ENCODE data around the gene ITGB4. TPM values are rescaled to one million over a fixed set of nuclear protein-coding genes. Genes with fewer than 3 reads are reported as not detected.
"Not testable (repeated sequence)": the region's sequence is repeated elsewhere in the genome, so short reads cannot be mapped to it uniquely, and the experiment has no call there.

The ITGB4 gene
- total and polyA plus RNA-seq, 2 of the 13 experiments (the other 11 are each of a cell fraction or from before 2014, with no cell fraction given) = 6.9 to 14.5 TPM

DNA sequence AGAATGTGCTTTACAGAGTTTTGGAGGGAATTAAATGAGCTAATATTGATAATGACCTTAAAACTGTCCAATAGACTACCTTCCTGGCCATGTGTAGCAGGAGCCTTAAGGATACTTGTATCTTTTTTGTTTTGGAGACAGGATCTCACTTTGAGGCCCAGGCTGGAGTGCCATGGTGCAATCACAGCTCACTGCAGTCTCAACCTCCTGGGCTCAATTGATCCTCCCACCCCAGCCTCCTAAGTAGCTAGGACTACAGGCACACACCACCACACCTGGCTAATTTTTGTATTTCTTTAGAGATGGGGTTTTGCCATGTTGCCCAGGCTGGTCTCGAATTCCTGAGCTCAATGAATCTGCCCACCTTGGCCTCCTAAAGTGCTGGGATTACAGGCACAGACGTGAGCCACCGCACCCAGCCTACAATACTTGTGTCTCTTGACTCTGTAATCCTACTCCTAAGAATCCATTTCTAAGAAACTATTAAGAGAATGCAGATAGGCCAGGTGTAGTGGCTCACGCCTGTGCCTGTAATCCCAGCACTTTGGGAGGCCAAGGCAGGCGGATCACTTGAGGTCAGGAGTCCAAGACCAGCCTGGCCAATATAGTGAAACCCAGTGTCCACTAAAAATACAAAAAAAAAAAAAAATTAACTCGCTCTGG lies 38.9 kb downstream of the ITGB4 start:
- intact Hi-C loops (cut with micrococcal nuclease; ENCODE audit: unreplicated experiment); H3K9ac ChIP-seq (ENCODE audit: insufficient read depth, low read depth, low read length); H3K27ac ChIP-seq (ENCODE audit: extremely low read length, insufficient read depth, low read length); H3K79me2 ChIP-seq (ENCODE audit: insufficient read depth, low read length); DNase-seq (ENCODE audit: low spot score); FAIRE-seq; H3K36me3 ChIP-seq (replicated peaks in 1 of 2; ENCODE audit: control insufficient read depth in 1 of 2, insufficient read depth in 2 of 2, low read length in 2 of 2); H4K20me1 ChIP-seq (ENCODE audit: insufficient read depth, low read length); H3K9me3 ChIP-seq (ENCODE audit: low read length); BruUV-seq (replicated peaks); H2AFZ ChIP-seq (ENCODE audit: low read length); CTCF ChIA-PET (ENCODE audit: low intra/inter-chr PET ratio, low total read pairs); ATAC-seq; H3K4me3 ChIP-seq (replicated peaks in 1 of 3; ENCODE audit: insufficient read depth in 1 of 3, low read depth in 2 of 3, low read length in 3 of 3); H3K27me3 ChIP-seq (ENCODE audit: control insufficient read depth in 1 of 2, insufficient read depth in 2 of 2, low read length in 2 of 2); H3K4me2 ChIP-seq (ENCODE audit: low read depth, low read length): not testable (repeated sequence)
- in situ Hi-C loops (cut with HindIII; ENCODE audit: extremely low pct_ligation_motif_present, low pct_unique_long_range_greater_than_20kb) = loop anchor here (10.0 kb wide), 1 partner anchor 145 kb away; no protein-coding TSS in a partner anchor
- peaks cover 61% of the 10 kb centered on the region for H3K4me1 ChIP-seq (ENCODE audit: insufficient read depth, low read length)
- POLR2A ChIA-PET = interaction anchor here (0.6 to 8.2 kb wide), 5 partner anchors 10 to 96 kb away, joined by 3 to 390 read pairs (median 3); a partner anchor contains a TSS
- 96% methylated on average over 6 of the region's 6 CpGs for WGBS (ENCODE audit: low lambda C conversion rate)

GRCh38 chr17:75762513-75763268 lies 41.4 kb downstream of the ITGB4 start:
- no peaks in the 10 kb centered on the region for H3K79me2 ChIP-seq (ENCODE audit: insufficient read depth, low read length)
- no peak overlapping the region for H3K4me3 ChIP-seq (replicated peaks in 1 of 3; ENCODE audit: insufficient read depth in 1 of 3, low read depth in 2 of 3, low read length in 3 of 3)
- no peaks in the 10 kb centered on the region for H3K27me3 ChIP-seq (ENCODE audit: control insufficient read depth in 1 of 2, insufficient read depth in 2 of 2, low read length in 2 of 2)
- H3K27ac ChIP-seq (ENCODE audit: extremely low read length, insufficient read depth, low read length) = peak overlapping the region; percentile 16
- 0 out of 2 replicates have a peak overlapping the region, but pooled peaks have one; percentile 94 for H3K4me2 ChIP-seq (ENCODE audit: low read depth, low read length)
- ChIA-PET POLR2A (interaction anchor here (1.1 to 8.2 kb wide), 5 partner anchors 8 to 93 kb away, joined by 3 to 390 read pairs (median 28); partner anchors contain the start of gene WBP2), CTCF (ENCODE audit: low intra/inter-chr PET ratio, low total read pairs) (no interaction called here)
- no peaks in the 10 kb centered on the region for H4K20me1 ChIP-seq (ENCODE audit: insufficient read depth, low read length)
- in situ Hi-C loops (cut with HindIII; ENCODE audit: extremely low pct_ligation_motif_present, low pct_unique_long_range_greater_than_20kb) = no loop called here
- H2AFZ ChIP-seq (ENCODE audit: low read length) = no peak overlapping the region
- DNase-seq (ENCODE audit: low spot score) = no peak
- intact Hi-C loops (cut with micrococcal nuclease; ENCODE audit: unreplicated experiment) = no loop called here
- FAIRE-seq = no peak
- ATAC-seq = no peak
- no peaks in the 10 kb centered on the region for H3K36me3 ChIP-seq (replicated peaks in 1 of 2; ENCODE audit: control insufficient read depth in 1 of 2, insufficient read depth in 2 of 2, low read length in 2 of 2)
- H3K9me3 ChIP-seq (ENCODE audit: low read length) = no peaks in the 10 kb centered on the region
- no peak overlapping the region for H3K9ac ChIP-seq (ENCODE audit: insufficient read depth, low read depth, low read length)
- peaks cover 56% of the 10 kb centered on the region for H3K4me1 ChIP-seq (ENCODE audit: insufficient read depth, low read length)
- WGBS (ENCODE audit: low lambda C conversion rate) = 93% methylated on average over 27 of the region's 27 CpGs
- BruUV-seq (replicated peaks) = no TSS peak
- TF ChIP-seq ZNF713 (CRISPR knock-in tag; IDR thresholded peaks at IDR 0.05) (no peak), ZNF558 (CRISPR knock-in tag; IDR thresholded peaks at IDR 0.05; ENCODE audit: borderline replicate concordance) (no peak), ATRX (CRISPR knock-in tag; IDR thresholded peaks at IDR 0.05; ENCODE audit: borderline replicate concordance) (no peak), KLF13 (CRISPR knock-in tag; IDR thresholded peaks at IDR 0.05) (no peak), HNRNPL (IDR thresholded peaks at IDR 0.05; ENCODE audit: low read depth, low read length) (0 out of 2 replicates have a peak, but pooled peaks have one; percentile 55), MXD4 (CRISPR knock-in tag; IDR thresholded peaks at IDR 0.05) (no peak), E2F5 (CRISPR knock-in tag; conservative IDR thresholded peaks at IDR 0.05) (no peak), RBFOX2 (IDR thresholded peaks at IDR 0.05; ENCODE audit: low read depth, low read length) (peak; percentile 10; the same call in 1 of the 2 replicates), ZNF839 (CRISPR knock-in tag; IDR thresholded peaks at IDR 0.05; ENCODE audit: borderline replicate concordance) (no peak), RXRA (CRISPR knock-in tag; IDR thresholded peaks at IDR 0.05) (peak; percentile 36; the same call in 1 of the 2 replicates), ZNF180 (CRISPR knock-in tag; IDR thresholded peaks at IDR 0.05; ENCODE audit: borderline replicate concordance, low read depth) (no peak), AGO2 (optimal IDR thresholded peaks at IDR 0.05; ENCODE audit: low read depth, low read length) (peak; percentile 60), ZNF263 (CRISPR knock-in tag; IDR thresholded peaks at IDR 0.05) (peak; percentile 84)
- TF ChIP-seq, protein P1, sequence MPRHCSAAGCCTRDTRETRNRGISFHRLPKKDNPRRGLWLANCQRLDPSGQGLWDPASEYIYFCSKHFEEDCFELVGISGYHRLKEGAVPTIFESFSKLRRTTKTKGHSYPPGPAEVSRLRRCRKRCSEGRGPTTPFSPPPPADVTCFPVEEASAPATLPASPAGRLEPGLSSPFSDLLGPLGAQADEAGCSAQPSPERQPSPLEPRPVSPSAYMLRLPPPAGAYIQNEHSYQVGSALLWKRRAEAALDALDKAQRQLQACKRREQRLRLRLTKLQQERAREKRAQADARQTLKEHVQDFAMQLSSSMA (CRISPR knock-in tag; IDR thresholded peaks at IDR 0.05) = no peak
